Measurements from ENCODE around the gene STC2.
A peak's percentile ranks its signal among the peaks of the same experiment; 100 is the strongest.
"Not testable (repeated sequence)": the region's sequence is repeated elsewhere in the genome, so short reads cannot be mapped to it uniquely, and the experiment has no call there.

STC2 gene

GRCh38 chr5:173327948-173328843 lies at the start of gene STC2:
Gene STC2, minus strand, starts transcription at chr5:173328414. Its CDS starts 221 bp downstream, at chr5:173328193.
- no peak for DNase-seq (ENCODE audit: low read depth)

- DNase-seq (ENCODE audit: low read depth) = no peak
Measured at GRCh38 chr5:173371400-173371799, 43.2 kb upstream of the STC2 start.

DNA sequence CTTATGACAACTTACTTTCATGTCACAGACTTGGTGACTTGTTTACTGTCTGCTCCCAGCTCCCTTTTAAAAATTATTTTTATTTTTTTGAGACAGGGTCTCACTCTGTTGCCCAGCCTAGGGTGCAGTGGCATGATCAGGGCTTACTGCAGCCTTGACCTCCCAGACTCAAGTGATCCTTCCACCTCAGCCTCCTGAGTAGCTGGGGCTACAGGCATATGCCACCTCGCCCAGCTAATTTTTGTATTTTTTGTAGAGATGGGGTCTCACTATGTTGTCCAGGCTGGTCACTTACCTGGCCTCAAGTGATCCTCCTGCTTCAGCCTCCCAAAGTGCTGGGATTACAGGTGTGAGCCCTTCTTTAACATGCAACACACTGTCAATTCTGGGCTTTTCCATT lies 35.2 kb upstream of the STC2 start:
- DNase-seq (ENCODE audit: low read depth) = not testable (repeated sequence)

DNA sequence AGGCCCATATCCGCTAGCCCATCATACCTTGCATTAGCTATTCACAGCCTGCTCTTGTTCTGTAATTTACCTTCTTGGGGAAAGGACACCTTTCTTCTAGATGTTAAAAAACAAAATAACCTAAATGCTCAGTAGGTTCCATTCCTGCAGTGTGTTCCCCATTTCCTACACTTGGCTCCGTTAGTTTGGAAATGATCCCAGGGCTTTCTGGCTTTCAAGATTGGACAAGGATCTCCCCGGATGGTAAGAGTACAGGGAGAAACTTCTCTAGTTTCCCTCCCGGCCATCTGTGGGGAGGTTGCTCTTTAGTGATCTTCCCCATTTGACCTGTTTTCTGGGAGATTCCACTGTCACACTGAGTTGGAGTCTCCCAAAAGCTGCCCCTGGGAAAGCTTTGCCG lies 27.3 kb upstream of the STC2 start:
- no peak for DNase-seq (ENCODE audit: low read depth)

- no peak for DNase-seq (ENCODE audit: low read depth)
Measured at GRCh38 chr5:173354645-173355044, 26.4 kb upstream of the STC2 start.

DNA sequence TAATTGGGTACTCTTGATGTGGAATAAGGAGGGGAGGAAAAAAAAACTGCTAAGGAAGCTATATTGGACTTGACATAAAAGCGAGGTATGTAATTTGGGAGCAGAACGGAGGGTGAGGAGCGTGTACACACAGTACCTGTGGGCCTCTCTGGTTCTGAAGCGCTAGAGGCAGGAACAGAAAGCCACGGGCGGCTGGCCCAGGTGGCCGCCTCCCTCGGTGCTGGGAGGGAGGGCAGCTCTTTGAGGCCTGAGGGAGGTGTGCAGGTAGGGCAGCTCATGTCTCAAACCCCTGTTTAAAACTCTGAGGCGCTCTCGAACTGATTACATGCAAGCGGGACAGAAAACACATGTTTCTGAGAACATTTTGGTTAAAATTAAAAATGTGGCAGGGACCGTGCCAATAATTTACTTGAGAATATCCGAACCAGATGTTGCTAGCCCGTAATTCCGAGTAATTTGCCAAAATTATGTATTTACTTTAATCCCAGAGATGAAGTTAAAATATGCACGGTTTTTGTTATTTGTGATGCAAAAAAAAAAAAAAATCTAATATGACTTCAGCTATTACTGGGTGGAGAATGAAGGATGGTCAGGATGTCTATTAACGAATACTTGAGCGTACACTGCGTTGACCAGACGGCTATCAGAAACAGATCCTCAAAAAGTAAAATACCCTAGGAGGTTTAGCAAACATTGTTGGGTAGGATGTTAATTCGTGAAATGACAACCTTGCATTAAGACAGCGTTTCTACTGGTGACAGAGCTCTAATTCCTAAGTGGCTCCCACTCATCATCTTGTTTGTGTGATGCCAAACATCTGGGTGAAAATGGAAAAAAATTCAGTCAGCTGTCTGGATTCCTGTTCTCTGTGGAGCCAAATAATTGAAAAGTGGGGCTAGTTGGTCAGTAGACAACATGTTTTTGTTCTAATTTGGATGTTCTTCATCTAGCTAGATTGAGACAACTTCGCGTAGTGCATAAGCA lies 24.4 kb upstream of the STC2 start:
- no peak for DNase-seq (ENCODE audit: low read depth)

GRCh38 chr5:173342813-173343755 lies 14.9 kb upstream of the STC2 start:
- no peak for DNase-seq (ENCODE audit: low read depth)

DNA sequence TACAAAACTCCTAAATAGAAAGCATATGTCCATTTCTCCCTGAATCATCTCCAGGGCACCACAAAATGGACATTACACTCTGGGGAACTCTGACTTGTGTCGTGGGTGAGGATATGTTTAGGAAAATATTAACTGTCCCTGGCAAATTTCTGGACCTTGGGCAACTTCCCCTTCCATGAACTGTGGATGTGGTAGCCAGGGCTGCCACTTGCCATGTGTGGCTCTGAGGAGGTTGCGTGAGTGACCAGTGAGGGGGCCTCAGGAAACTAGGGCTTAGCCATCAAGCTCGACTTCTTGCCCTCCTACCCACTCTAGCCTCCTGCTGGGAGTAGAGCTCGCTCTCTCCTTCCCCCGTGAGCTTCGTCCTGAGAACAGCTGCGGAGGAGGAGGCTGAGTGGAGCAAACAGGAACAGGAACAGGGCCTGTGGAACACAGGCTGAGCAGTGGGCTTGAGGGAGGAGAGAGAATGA lies 13.8 kb upstream of the STC2 start:
- DNase-seq (ENCODE audit: low read depth) = no peak

DNA sequence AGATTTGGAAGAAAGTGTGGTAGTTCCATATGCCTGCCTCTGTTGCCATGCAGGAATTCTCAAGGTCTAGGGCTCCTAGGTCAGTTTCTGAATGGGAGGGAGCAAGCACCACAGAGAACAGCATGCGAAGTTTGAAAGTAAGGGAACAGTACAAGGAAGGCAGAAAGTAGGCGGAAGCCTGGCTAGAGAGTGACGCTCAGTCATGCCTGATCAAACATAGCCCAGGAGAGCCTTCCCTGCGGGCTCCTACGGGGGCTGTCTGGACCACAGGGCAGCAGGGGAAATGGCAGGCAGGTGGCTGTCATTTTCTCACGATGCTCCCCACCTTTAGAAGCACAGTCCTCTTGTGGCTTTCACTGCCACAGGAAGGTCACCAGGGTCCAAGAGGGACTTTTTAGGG lies 12.8 kb upstream of the STC2 start:
- no peak for DNase-seq (ENCODE audit: low read depth)

GRCh38 chr5:173340451-173340850 lies 12.2 kb upstream of the STC2 start:
- DNase-seq (ENCODE audit: low read depth) = no peak

GRCh38 chr5:173339286-173339685 lies 11.1 kb upstream of the STC2 start:
- no peak for DNase-seq (ENCODE audit: low read depth)

DNA sequence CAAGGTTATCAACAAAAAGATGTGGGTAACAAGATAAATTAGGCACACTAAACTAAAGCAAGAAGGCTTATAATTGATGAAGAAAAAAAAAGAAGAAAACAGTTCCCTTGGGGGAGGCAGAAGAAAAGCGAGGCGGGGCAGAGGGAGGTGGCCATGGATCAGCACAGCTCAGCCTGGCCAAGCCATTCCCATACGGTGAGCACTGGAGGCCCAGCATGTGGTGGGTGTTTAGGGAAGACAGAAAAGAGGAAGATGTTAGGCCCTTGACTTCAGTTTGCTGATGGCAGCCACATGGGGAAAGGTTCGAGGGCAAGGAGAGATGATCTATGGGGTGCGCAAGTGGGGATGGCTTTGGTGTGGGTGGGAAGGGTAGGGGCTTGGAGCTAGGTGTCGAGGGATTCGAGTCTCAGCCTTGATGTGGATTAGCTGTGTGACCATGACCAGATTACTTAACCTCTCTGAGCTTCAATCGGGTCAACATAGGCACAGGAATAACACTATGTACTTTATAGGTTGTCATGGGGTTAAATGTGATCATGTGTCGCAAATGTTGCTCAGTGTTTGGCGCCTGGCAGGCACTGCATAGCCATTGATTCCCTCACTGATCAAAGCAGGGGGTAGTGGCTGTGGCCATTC lies 10.3 kb upstream of the STC2 start:
- no peak for DNase-seq (ENCODE audit: low read depth)

DNA sequence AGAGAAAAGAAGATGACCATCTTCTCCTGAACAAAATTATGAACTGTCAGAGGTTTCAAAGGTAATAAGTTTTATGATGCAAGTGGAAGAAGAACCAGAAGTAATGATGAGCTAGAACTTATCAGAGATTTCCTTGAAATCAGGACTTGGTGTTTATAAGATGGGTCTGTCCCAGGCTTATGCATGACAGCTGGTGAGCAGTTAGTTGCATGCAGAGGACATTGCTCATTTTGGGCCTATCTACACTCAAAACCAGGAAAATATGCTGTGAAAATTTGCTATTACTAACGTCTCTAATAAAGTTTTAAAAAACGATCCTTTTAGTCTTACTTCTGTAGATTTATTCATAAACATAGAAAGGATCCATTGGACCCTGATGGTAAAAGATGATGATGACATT lies 6.6 kb upstream of the STC2 start:
- no peak for DNase-seq (ENCODE audit: low read depth)

DNA sequence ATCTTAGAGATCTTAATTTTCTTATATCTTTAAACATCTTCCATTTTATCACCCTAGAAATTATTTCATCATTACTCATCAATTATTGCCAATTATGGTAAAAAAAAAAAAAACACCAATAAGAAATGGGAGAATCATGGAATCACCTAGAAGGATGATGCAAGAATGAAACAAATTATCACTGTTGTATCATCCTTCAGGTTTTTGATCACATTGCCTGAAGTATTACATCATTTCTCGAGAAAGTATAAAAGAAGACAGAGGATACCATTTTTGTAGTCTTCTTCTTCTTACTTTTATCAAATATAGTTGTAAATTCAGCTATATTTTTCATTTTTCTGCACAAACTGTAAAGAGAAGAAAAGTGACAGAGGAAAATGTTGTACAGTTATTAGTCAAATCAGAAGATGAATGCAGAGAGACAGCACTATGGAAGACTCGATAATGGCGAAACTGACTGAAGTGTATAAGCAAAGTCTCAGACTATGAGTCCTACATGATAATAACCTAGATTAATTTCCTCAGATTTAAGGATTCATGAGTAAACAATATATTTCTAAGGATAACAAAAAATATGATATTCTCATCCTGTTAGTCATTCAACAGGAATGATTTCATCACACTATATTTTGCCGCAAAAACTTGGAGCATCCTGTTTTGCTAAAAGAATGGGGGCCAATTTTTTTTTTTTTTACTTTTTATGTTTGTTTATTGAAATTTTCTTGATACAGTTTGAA lies 5.9 kb upstream of the STC2 start:
- DNase-seq (ENCODE audit: low read depth) = no peak

- peak; percentile 23 for DNase-seq (ENCODE audit: low read depth)
Measured at GRCh38 chr5:173331956-173332479, 3.8 kb upstream of the STC2 start.

DNA sequence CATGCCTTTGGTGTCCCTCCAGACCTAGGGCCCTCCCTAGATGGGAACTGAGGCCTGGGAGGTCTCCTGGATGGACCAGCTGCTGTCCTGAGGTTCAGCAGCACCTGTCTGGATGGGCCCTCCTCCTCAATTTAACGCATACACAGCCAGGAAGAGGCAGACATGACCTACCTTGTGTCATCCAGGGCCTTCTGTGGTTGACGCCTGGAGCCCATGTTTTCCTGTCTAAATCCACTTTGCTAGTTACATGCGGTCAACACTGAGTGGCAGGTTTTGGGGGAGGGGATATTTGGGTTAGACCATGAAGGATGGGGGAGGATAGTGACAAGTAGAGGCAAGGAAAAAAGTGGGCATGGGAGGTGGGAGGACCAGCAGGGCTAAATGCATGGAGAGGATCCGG lies 3.1 kb upstream of the STC2 start:
- DNase-seq (ENCODE audit: low read depth) = no peak

DNA sequence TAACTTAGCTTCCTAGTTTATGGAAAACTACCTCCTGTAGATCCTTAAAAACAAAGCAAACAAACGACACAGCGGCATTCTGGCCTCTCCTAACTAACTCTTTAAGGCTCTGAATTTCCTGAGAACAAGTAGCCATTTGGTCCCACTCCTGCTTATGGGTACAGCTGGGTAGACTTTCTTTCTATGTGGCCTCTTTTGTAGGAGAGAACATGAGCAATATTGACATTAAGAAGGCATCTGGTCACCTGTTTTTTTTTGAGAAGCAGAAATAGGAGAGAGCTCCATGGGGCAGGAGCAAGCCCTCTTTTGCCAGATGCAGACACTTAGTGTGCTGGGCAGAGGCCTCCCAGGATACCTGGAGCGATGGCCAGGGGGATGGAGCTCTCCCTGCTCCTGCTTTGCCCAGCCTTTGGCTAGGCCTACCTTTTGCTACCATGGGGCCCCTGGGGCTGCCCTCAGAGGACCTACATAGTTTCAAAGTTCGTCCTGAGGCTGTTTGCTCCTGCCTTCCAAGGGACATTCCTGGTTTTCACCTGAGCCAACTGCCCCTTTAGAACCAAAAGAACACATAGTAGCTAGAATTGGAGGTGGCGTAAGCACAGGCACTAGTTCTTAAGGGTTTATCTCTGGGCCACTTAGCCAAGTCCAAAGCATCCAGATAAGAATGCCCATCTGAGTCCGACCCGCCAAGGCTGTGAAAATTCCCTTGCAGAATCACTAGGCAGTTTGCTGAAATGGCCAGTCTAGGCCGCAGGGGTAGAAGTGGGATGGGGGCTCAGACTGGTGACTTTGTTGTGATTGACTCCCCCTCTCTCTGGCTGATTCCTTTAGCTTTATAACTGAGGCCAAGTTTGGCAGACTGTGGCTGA lies 2.4 kb upstream of the STC2 start:
- DNase-seq (ENCODE audit: low read depth) = no peak

DNA sequence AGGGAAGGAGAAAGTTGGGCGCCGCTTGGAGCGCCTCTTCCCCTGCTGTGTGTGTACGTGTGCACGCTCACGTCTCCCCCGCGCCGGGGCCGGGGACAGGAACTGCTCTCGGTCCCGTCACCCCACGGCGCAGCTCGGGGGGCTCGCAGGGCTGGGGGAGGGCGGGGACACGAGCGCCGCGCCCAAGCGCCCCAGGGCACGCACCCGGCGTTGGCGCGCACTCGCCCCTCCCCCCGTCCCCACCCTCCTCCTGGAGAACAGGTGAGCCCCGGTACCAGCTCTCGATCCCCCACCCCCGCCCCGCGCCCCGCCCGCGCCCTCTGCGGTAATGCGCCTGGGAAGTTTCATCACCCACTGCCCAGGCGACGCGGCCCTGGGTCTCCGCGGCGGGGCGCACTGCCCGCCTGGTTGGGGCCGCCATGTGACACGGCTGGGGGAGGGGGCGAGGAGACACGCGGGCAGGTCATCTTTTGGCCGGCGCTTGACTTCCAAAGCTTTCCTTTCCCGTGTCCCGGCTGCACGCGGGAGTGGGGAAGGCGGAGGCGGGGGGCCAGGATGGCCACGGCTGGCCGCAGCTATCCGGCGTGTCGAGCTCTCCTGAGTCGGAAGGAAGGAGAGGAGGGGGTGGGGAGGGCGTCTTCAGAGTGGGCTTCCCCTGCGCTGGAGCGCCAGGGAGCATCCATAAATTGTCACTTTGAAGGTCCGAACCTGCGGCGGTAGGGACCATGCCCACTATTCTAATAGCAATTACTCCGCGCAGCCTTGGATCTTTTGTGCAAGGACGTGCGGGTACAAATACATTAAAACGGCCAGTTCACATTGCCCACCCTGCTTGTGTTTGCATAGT lies 1.5 kb upstream of the STC2 start:
- DNase-seq (ENCODE audit: low read depth) = no peak

All from stimulated activated CD8-positive, alpha-beta memory T cell treated with anti-CD3 and anti-CD28 coated beads, Interleukin-12 subunit alpha, Interleukin-12 subunit beta, amount 100 ng/mL, for 1 hour (primary cell).